NCI-H510A (cell line): ENCODE data around the gene KRTAP4-9.
"Not testable (repeated sequence)": the region's sequence is repeated elsewhere in the genome, so short reads cannot be mapped to it uniquely, and the experiment has no call there.

Experiments
- DNase-seq: peaks from one replicate; lab custom pipeline; 2025; lab: John Stamatoyannopoulos, UW

The KRTAP4-9 gene

GRCh38 chr17:41105347-41105746, at the start of gene KRTAP4-9:
TSS of gene KRTAP4-9 (plus strand) at chr17:41105389. CDS start at chr17:41105389, 0 bp downstream.
- not testable (repeated sequence) for DNase-seq

GRCh38 chr17:41057547-41057946, 47.6 kb upstream of the KRTAP4-9 start:
- no peak for DNase-seq

- DNase-seq, result no peak
Observed at GRCh38 chr17:41058741-41059140, 46.4 kb upstream of the KRTAP4-9 start.

GRCh38 chr17:41059276-41060051, 45.7 kb upstream of the KRTAP4-9 start:
- not testable (repeated sequence) for DNase-seq

- DNase-seq, result no peak
Observed at GRCh38 chr17:41060052-41060604, 45.1 kb upstream of the KRTAP4-9 start, which contains the start of gene KRTAP2-3. TSS of gene KRTAP2-3 (minus strand) at chr17:41060114. CDS start at chr17:41060050, 64 bp downstream.

- DNase-seq, result no peak
Observed at GRCh38 chr17:41061964-41062363, 43.2 kb upstream of the KRTAP4-9 start.

GRCh38 chr17:41063449-41063848, 41.7 kb upstream of the KRTAP4-9 start:
- DNase-seq, result no peak

GRCh38 chr17:41064301-41064700, 40.9 kb upstream of the KRTAP4-9 start:
- no peak for DNase-seq

GRCh38 chr17:41065016-41065689, 40.0 kb upstream of the KRTAP4-9 start:
- DNase-seq, result not testable (repeated sequence)

GRCh38 chr17:41065829-41066624, 39.2 kb upstream of the KRTAP4-9 start, which contains the start of gene KRTAP2-4:
TSS of gene KRTAP2-4 (minus strand) at chr17:41065879. CDS start at chr17:41065845, 34 bp downstream.
- no peak for DNase-seq

- DNase-seq, result no peak
Observed at GRCh38 chr17:41067281-41067680, 37.9 kb upstream of the KRTAP4-9 start.

- DNase-seq, result no peak
Observed at GRCh38 chr17:41069031-41069430, 36.2 kb upstream of the KRTAP4-9 start.

- no peak for DNase-seq
Observed at GRCh38 chr17:41071606-41072360, 33.4 kb upstream of the KRTAP4-9 start.

- DNase-seq, result no peak
Observed at GRCh38 chr17:41073676-41074075, 31.5 kb upstream of the KRTAP4-9 start.

- DNase-seq, result no peak
Observed at GRCh38 chr17:41076788-41077187, 28.4 kb upstream of the KRTAP4-9 start.

GRCh38 chr17:41082626-41083025, 22.6 kb upstream of the KRTAP4-9 start:
- no peak for DNase-seq

GRCh38 chr17:41083427-41083826, 21.8 kb upstream of the KRTAP4-9 start:
- not testable (repeated sequence) for DNase-seq

- not testable (repeated sequence) for DNase-seq
Observed at GRCh38 chr17:41084100-41084856, 20.9 kb upstream of the KRTAP4-9 start, which contains the start of gene KRTAP4-7. TSS of gene KRTAP4-7 (plus strand) at chr17:41084150. CDS start at chr17:41084207, 57 bp downstream.

- DNase-seq, result not testable (repeated sequence)
Observed at GRCh38 chr17:41088760-41089352, 16.3 kb upstream of the KRTAP4-9 start.

- no peak for DNase-seq
Observed at GRCh38 chr17:41096055-41096454, 9.1 kb upstream of the KRTAP4-9 start.
